Caco-2 (cell line): ENCODE results near the gene ATP7A. TPM values are rescaled to one million over a fixed set of nuclear protein-coding genes. Genes with fewer than 3 reads are reported as not detected.

Experiments used
- BruUV-seq: library from RNA; stranded (reverse); fragments of 400-500 nt; replicated peaks from 2 replicates; lab custom pipeline; 2021; lab: Mats Ljungman, UMichigan
- CTCF ChIA-PET: fragments of 300-600 bp; sonication (Branson Sonifier 250); formaldehyde crosslinking; loops from one replicate; lab custom pipeline; 2022; ENCODE audit warnings: antibody characterized with exemption; lab: Charles Lee
- POLR2A ChIA-PET: fragments of 300-600 bp; sonication (Branson Sonifier 250); formaldehyde crosslinking; loops from one replicate; lab custom pipeline; 2022; ENCODE audit warnings: antibody characterized with exemption; lab: Charles Lee
- DNase-seq, 2 experiments: peaks; one replicate each; pipeline versions ENCODE4 v3.0.0 to v3.0.0-alpha.2; 2020 to 2022
- H3K27me3 ChIP-seq: replicated peaks from 2 replicates; pipeline ENCODE4 v1.6.0; 2011; ENCODE audit warnings: low read length; ENCODE audit not compliant: control insufficient read depth, insufficient read depth
- H3K36me3 ChIP-seq: 2 replicates; pipeline ENCODE4 v1.5.1; 2011; ENCODE audit warnings: low read length; ENCODE audit not compliant: control insufficient read depth, insufficient read depth
- H3K4me1 ChIP-seq: fragments of 250-450 bp; sonication (Bioruptor Pico); 2 replicates; pipeline ENCODE4 v1.5.1; 2020; ENCODE audit warnings: mild to moderate bottlenecking
- H3K4me3 ChIP-seq: 2 replicates; pipeline ENCODE4 v1.5.1; 2011; ENCODE audit warnings: low read depth, mild to moderate bottlenecking, control low read depth, low read length
- H3K9me3 ChIP-seq: fragments of 250-450 bp; sonication (Bioruptor Pico); 2 replicates; pipeline ENCODE4 v1.5.1; 2020; ENCODE audit warnings: mild to moderate bottlenecking, moderate library complexity
- H3K27ac Mint-ChIP-seq: one replicate; pipeline ENCODE4 v1.8.0; 2022; ENCODE audit warnings: mixed read lengths; ENCODE audit not compliant: unreplicated experiment
- H3K27me3 Mint-ChIP-seq: one replicate; pipeline ENCODE4 v1.8.0; 2022; ENCODE audit warnings: mixed read lengths; ENCODE audit not compliant: insufficient read depth, unreplicated experiment
- H3K36me3 Mint-ChIP-seq: one replicate; pipeline ENCODE4 v1.8.0; 2022; ENCODE audit warnings: mild to moderate bottlenecking, mixed read lengths; ENCODE audit not compliant: insufficient read depth, unreplicated experiment
- H3K4me1 Mint-ChIP-seq: one replicate; pipeline ENCODE4 v1.8.0; 2022; ENCODE audit warnings: low read depth, mixed read lengths; ENCODE audit not compliant: unreplicated experiment
- H3K4me3 Mint-ChIP-seq: one replicate; pipeline ENCODE4 v1.8.0; 2022; ENCODE audit warnings: mild to moderate bottlenecking, moderate library complexity, mixed read lengths; ENCODE audit not compliant: unreplicated experiment
- H3K9me3 Mint-ChIP-seq: one replicate; pipeline ENCODE4 v1.8.0; 2022; ENCODE audit warnings: mixed read lengths; ENCODE audit not compliant: unreplicated experiment
- CTCF ChIP-seq, 2 experiments: fragments of 200-600 bp in 1 of 2; IDR thresholded peaks; 1 replicate in 1 of 2; 2 replicates in 1 of 2; pipeline versions ENCODE4 v1.5.1 to v1.8.0; 2011 to 2022; ENCODE audit warnings: antibody characterized with exemption in 1 of 2, control low read depth in 1 of 2, inconsistent platforms in 1 of 2, low read depth in 1 of 2, low read length in 1 of 2, mild to moderate bottlenecking in 1 of 2, moderate library complexity in 1 of 2; ENCODE audit not compliant: insufficient read depth in 1 of 2, severe bottlenecking in 1 of 2, unreplicated experiment in 1 of 2
- intact Hi-C: fragments of 100-400 bp; cut with micrococcal nuclease; formaldehyde crosslinking; loops from one replicate; pipeline ENCODE4 v1.10.0; 2022; ENCODE audit not compliant: unreplicated experiment
- total RNA-seq: library from RNA; stranded (reverse); gene quantifications from 2 replicates; pipeline ENCODE4 v1.2.3, GENCODE V29; 2022

ATP7A gene
- total RNA-seq, 1 experiment from 2014 or later: 3.1 TPM

- intact Hi-C loops: loop anchor here (1.0 to 10.0 kb wide), 5 partner anchors 11 to 1752 kb away; partner anchors contain the start of genes ATP7A and ATRX
- POLR2A ChIA-PET: interaction anchor here (0.6 to 1.8 kb wide), 5 partner anchors 10 to 212 kb away, joined by 3 to 12 read pairs (median 3); partner anchors contain the start of gene ATP7A
- no TSS peak for BruUV-seq
These were observed 11.2 kb upstream of the ATP7A start, which contains the start of gene COX7B for GRCh38 chrX:77899081-77899828. COX7B (plus strand) TSS chrX:77899468; CDS start chrX:77899554, 86 bp downstream.

GRCh38 chrX:77900688-77901087, 9.8 kb upstream of the ATP7A start:
- peak overlapping the region; percentile 95 for H3K4me3 Mint-ChIP-seq

More at GRCh38 chrX:77899081-77899828, 11.2 kb upstream of the ATP7A start, which contains the start of gene COX7B:
- H3K9me3 ChIP-seq: no peaks in the 10 kb centered on the region
- TF ChIP-seq CTCF (IDR thresholded peaks at IDR 0.05; ENCODE audit: insufficient read depth in 1 of 2, low read depth in 1 of 2, low read length in 1 of 2, severe bottlenecking in 1 of 2, unreplicated experiment in 1 of 2): peak in 1 of 2 experiments; percentile 45
- CTCF ChIA-PET: interaction anchor here (0.9 to 1.5 kb wide), 2 partner anchors 11 to 13 kb away, joined by 3 to 8 read pairs; partner anchors contain the start of gene ATP7A
- peak within 1 kb of the TSS; percentile 95 for H3K4me3 Mint-ChIP-seq
- H3K27me3 Mint-ChIP-seq: no peaks in the 10 kb centered on the region
- H3K36me3 Mint-ChIP-seq: peaks cover 38% of the 10 kb centered on the region
- no peaks in the 10 kb centered on the region for H3K27me3 ChIP-seq
- H3K27ac Mint-ChIP-seq: peak within 1 kb of the TSS; percentile 76
- peak within 1 kb of the TSS; percentile 43 for H3K4me3 ChIP-seq
- H3K9me3 Mint-ChIP-seq: no peaks in the 10 kb centered on the region
- peak; percentile 81 to 84 for DNase-seq
- H3K36me3 ChIP-seq: no peaks in the 10 kb centered on the region
- no peaks in the 10 kb centered on the region for H3K4me1 Mint-ChIP-seq
- H3K4me1 ChIP-seq: no peaks in the 10 kb centered on the region

More at GRCh38 chrX:77900688-77901087, 9.8 kb upstream of the ATP7A start:
- no peaks in the 10 kb centered on the region for H3K9me3 ChIP-seq
- no peak for TF ChIP-seq CTCF (IDR thresholded peaks at IDR 0.05; ENCODE audit: insufficient read depth in 1 of 2, low read depth in 1 of 2, low read length in 1 of 2, severe bottlenecking in 1 of 2, unreplicated experiment in 1 of 2)
- Mint-ChIP-seq H3K27ac (no peak overlapping the region), H3K36me3 (peaks cover 38% of the 10 kb centered on the region), H3K27me3 (no peaks in the 10 kb centered on the region), H3K9me3 (no peaks in the 10 kb centered on the region), H3K4me1 (no peaks in the 10 kb centered on the region)
- DNase-seq: no peak
- H3K4me1 ChIP-seq: no peaks in the 10 kb centered on the region
- H3K27me3 ChIP-seq: no peaks in the 10 kb centered on the region
- H3K4me3 ChIP-seq: peak overlapping the region; percentile 43
- intact Hi-C loops: no loop called here
- H3K36me3 ChIP-seq: no peaks in the 10 kb centered on the region
- no TSS peak for BruUV-seq
- CTCF ChIA-PET: no interaction called here
- POLR2A ChIA-PET: no interaction called here
